Measurements from ENCODE around the gene TMEM207.

GRCh38 chr3:190467922-190468321 is 18.2 kb upstream of the TMEM207 start:
- TF ChIP-seq GATA3 (IDR thresholded peaks at IDR 0.05; ENCODE audit: low read depth, low read length) = no peak
- TF ChIP-seq GATA2 (IDR thresholded peaks at IDR 0.05; ENCODE audit: low read depth, low read length) = no peak

All from SH-SY5Y (cell line).